Activated CD4-positive, alpha-beta memory T cell treated with anti-CD3 and anti-CD28 coated beads for 36 hours (primary cell): ENCODE data around the gene BBS10. TPM values are rescaled to one million over a fixed set of nuclear protein-coding genes. Genes with fewer than 3 reads are reported as not detected.
A peak's percentile ranks its signal among the peaks of the same experiment; 100 is the strongest.
"Not testable (repeated sequence)": the region's sequence is repeated elsewhere in the genome, so short reads cannot be mapped to it uniquely, and the experiment has no call there.

Experiments
- CTCF ChIA-PET: fragments of 350-600 bp; sonication (Branson Sonifier 250); formaldehyde crosslinking; loops from one replicate; lab custom pipeline; 2021; ENCODE audit warnings: antibody characterized with exemption, inconsistent platforms; lab: Charles Lee
- POLR2A ChIA-PET: fragments of 350-600 bp; sonication (Branson Sonifier 250); formaldehyde crosslinking; loops from one replicate; lab custom pipeline; 2021; ENCODE audit warnings: antibody characterized with exemption; lab: Charles Lee
- DNase-seq: peaks from one replicate; pipeline ENCODE4 v3.0.0-alpha.2; 2020
- H3K27ac Mint-ChIP-seq: one replicate; pipeline ENCODE4 v1.8.0; 2021; ENCODE audit warnings: mixed read lengths
- H3K27me3 Mint-ChIP-seq: one replicate; pipeline ENCODE4 v1.8.0; 2021; ENCODE audit warnings: mixed read lengths
- H3K36me3 Mint-ChIP-seq: one replicate; pipeline ENCODE4 v1.8.0; 2021; ENCODE audit warnings: mixed read lengths
- H3K4me1 Mint-ChIP-seq: one replicate; pipeline ENCODE4 v1.8.0; 2021; ENCODE audit warnings: low read depth, mixed read lengths
- H3K4me3 Mint-ChIP-seq: one replicate; pipeline ENCODE4 v1.8.0; 2021; ENCODE audit warnings: mild to moderate bottlenecking, mixed read lengths
- H3K9me3 Mint-ChIP-seq: one replicate; pipeline ENCODE4 v1.8.0; 2021; ENCODE audit warnings: mixed read lengths
- intact Hi-C: fragments of 100-400 bp; cut with micrococcal nuclease; formaldehyde crosslinking; loops from one replicate; pipeline ENCODE4 v1.15.1; 2023
- total RNA-seq, 2 experiments: library from RNA; stranded (reverse); gene quantifications; one replicate each; pipeline ENCODE4 v1.2.3, GENCODE V29; 2021

Gene BBS10
- total RNA-seq, result 1 to 10 TPM; 3.2 to 3.4 TPM

DNA sequence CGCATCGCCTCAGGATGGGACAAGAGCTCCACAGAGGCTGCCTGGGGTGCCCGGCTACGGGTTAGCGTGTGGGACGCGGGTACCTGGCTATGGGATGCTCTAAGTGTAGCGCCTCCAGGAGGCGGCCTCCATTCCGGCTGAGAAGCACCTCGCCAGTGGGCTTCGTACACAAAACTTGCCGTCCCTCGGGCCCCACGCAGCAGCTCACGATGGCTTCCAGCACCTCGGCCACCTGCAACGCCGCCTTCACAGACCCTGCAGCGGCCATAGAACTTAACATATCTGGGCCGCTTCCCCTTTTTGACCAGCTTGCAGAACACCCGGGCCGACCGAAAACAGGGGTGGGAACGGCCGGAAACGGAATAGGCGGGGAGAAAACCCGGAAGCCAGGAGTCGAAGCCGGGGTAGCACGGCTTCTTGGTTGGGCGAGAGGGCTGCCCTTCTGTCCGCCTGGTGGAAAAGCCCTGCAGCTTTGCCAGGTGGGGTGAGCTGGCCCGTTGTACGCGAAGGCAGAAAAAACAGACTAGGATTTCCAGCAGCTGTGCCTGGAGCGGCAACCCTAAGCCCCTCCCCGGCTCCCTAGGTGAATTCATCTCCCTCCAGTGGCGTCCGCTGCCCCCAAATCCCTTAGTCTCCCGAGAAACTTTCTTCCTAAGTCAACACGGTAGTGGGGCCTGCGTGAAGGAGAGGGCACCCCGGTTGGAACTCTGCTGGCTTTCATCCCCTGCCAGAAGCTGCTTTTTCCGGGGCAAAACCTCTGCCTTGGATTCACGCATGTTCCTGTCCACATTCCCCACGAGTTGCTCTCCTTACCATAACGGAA lies at the start of gene BBS10:
Gene BBS10 (minus strand): TSS at position 337 of the 823 bp plus-strand sequence. CDS start 57 bp downstream, at position 280.
- H3K4me1 Mint-ChIP-seq, result peaks cover 25% of the 10 kb centered on the region
- H3K9me3 Mint-ChIP-seq, result no peaks in the 10 kb centered on the region
- intact Hi-C loops, result loop anchor here (1.0 to 10.0 kb wide), 8 partner anchors 94 to 1811 kb away; partner anchors contain the start of genes ATXN7L3B, CAPS2, GLIPR1L1 and KRR1
- CTCF ChIA-PET, result interaction anchor here (0.8 to 2.5 kb wide), 18 partner anchors 9 to 863 kb away, joined by 3 to 11 read pairs (median 4); partner anchors contain the start of genes NAP1L1 and PHLDA1
- H3K27me3 Mint-ChIP-seq, result no peaks in the 10 kb centered on the region
- peak within 1 kb of the TSS; percentile 91 for H3K4me3 Mint-ChIP-seq
- DNase-seq, result peak; percentile 93
- peak within 1 kb of the TSS; percentile 90 for H3K27ac Mint-ChIP-seq
- H3K36me3 Mint-ChIP-seq, result peaks cover 2% of the 10 kb centered on the region
- POLR2A ChIA-PET, result interaction anchor here (0.5 to 2.3 kb wide), 7 partner anchors 18 to 345 kb away, joined by 3 to 9 read pairs (median 4); partner anchors contain the start of genes OSBPL8 and PHLDA1

GRCh38 chr12:76391461-76391860 lies 43.2 kb upstream of the BBS10 start:
- intact Hi-C loops, result no loop called here
- no peaks in the 10 kb centered on the region for H3K27me3 Mint-ChIP-seq
- H3K36me3 Mint-ChIP-seq, result peaks cover 25% of the 10 kb centered on the region
- ChIA-PET CTCF (no interaction called here), POLR2A (no interaction called here)
- H3K27ac Mint-ChIP-seq, result no peak overlapping the region
- DNase-seq, result no peak
- H3K4me3 Mint-ChIP-seq, result no peak overlapping the region
- peaks cover 2% of the 10 kb centered on the region for H3K4me1 Mint-ChIP-seq
- H3K9me3 Mint-ChIP-seq, result no peaks in the 10 kb centered on the region

DNA sequence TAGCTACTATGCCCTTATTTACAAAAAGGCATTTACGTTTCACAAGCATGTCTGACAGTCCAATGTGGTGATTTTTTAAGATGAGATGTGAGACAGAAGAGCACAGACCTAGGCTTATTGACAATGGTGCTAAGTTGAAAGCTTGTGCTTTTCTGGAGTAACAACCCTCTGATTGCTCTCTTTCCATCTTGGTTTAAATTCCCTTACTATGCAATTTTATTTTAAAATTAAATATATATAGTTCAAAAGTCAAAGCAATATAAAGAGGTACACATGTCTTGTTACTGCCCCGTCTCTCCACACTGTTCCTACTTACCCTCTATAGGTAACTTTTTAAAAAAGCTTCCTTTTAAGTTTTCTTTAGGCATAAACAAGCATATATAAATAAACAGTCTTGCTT lies 39.4 kb upstream of the BBS10 start:
- peaks cover 2% of the 10 kb centered on the region for H3K4me1 Mint-ChIP-seq
- H3K36me3 Mint-ChIP-seq, result peaks cover 35% of the 10 kb centered on the region
- H3K27me3 Mint-ChIP-seq, result no peaks in the 10 kb centered on the region
- ChIA-PET CTCF (interaction anchor here (0.5 kb wide), 1 partner anchor 199 kb away, joined by 3 read pairs; no protein-coding TSS in a partner anchor), POLR2A (no interaction called here)
- intact Hi-C loops, result no loop called here
- no peaks in the 10 kb centered on the region for H3K9me3 Mint-ChIP-seq
- H3K27ac Mint-ChIP-seq, result no peak overlapping the region
- H3K4me3 Mint-ChIP-seq, result no peak overlapping the region
- no peak for DNase-seq

DNA sequence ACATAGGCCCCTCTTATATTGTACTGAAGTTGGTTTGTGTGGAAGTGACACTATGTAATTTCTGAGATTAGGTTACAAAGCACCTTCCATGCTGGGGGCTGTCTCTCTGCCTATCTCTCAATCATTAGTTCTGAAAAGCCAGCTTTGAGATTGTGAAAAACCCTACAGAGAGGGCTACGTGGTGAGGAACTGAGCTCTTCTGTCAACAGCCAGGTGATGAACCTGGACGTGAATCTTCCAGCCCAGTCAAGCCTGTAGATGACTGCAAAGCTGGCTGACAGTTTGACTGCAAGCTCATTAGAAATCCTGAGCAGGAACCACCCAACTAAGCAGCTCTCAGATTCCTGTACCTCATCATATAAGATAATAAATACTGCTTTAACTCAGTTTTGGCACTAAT lies 36.3 kb upstream of the BBS10 start:
- Mint-ChIP-seq H3K36me3 (peaks cover 30% of the 10 kb centered on the region), H3K27ac (no peak overlapping the region), H3K9me3 (no peaks in the 10 kb centered on the region), H3K4me1 (no peaks in the 10 kb centered on the region), H3K4me3 (no peak overlapping the region), H3K27me3 (no peaks in the 10 kb centered on the region)
- intact Hi-C loops, result no loop called here
- no peak for DNase-seq
- CTCF ChIA-PET, result no interaction called here
- POLR2A ChIA-PET, result no interaction called here

- Mint-ChIP-seq H3K27ac (no peak overlapping the region), H3K9me3 (no peaks in the 10 kb centered on the region), H3K4me1 (no peaks in the 10 kb centered on the region), H3K27me3 (no peaks in the 10 kb centered on the region), H3K36me3 (peaks cover 28% of the 10 kb centered on the region), H3K4me3 (no peak overlapping the region)
- no peak for DNase-seq
- intact Hi-C loops, result no loop called here
- ChIA-PET POLR2A (no interaction called here), CTCF (no interaction called here)
These were observed 35.8 kb upstream of the BBS10 start for GRCh38 chr12:76383988-76384387.

GRCh38 chr12:76379261-76379660 lies 31.0 kb upstream of the BBS10 start:
- H3K9me3 Mint-ChIP-seq, result no peaks in the 10 kb centered on the region
- ChIA-PET POLR2A (no interaction called here), CTCF (no interaction called here)
- peaks cover 36% of the 10 kb centered on the region for H3K36me3 Mint-ChIP-seq
- no peaks in the 10 kb centered on the region for H3K27me3 Mint-ChIP-seq
- no peak overlapping the region for H3K27ac Mint-ChIP-seq
- no peak for DNase-seq
- peaks cover 5% of the 10 kb centered on the region for H3K4me1 Mint-ChIP-seq
- intact Hi-C loops, result no loop called here
- H3K4me3 Mint-ChIP-seq, result no peak overlapping the region

GRCh38 chr12:76376876-76377275 lies 28.7 kb upstream of the BBS10 start:
- H3K27ac Mint-ChIP-seq, intact Hi-C loops, H3K27me3 Mint-ChIP-seq, DNase-seq, H3K4me1 Mint-ChIP-seq, H3K4me3 Mint-ChIP-seq, H3K9me3 Mint-ChIP-seq, POLR2A ChIA-PET: not testable (repeated sequence)
- H3K36me3 Mint-ChIP-seq, result peaks cover 37% of the 10 kb centered on the region
- CTCF ChIA-PET, result interaction anchor here (1.8 kb wide), 1 partner anchor 79 kb away, joined by 5 read pairs; no protein-coding TSS in a partner anchor

GRCh38 chr12:76375939-76376338 lies 27.7 kb upstream of the BBS10 start:
- Mint-ChIP-seq H3K4me1 (peaks cover 7% of the 10 kb centered on the region), H3K27ac (no peak overlapping the region), H3K27me3 (no peaks in the 10 kb centered on the region), H3K9me3 (no peaks in the 10 kb centered on the region), H3K4me3 (no peak overlapping the region), H3K36me3 (peaks cover 38% of the 10 kb centered on the region)
- intact Hi-C loops, result no loop called here
- DNase-seq, result no peak
- ChIA-PET POLR2A (no interaction called here), CTCF (interaction anchor here (0.6 to 1.8 kb wide), 2 partner anchors 80 to 260 kb away, joined by 3 to 5 read pairs; no protein-coding TSS in a partner anchor)

DNA sequence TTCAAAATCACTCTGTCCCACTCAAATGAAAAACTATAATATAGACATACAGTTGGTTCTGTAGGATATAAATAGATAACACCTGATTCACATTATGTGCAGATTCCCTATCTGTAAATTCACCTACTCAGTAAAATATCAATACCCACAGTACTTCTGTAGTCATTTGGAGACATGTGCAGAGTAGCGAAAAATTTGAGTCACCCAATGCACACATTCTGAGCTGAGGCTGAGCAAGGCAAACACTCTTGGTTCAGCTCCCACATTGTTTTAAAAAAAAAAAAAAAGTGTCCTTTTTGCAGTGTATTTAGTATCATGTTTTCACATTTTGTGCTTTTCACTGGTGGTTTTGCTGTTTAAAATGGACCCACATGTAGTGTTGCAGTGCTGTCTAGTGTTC lies 27.3 kb upstream of the BBS10 start:
- Mint-ChIP-seq H3K27ac (no peak overlapping the region), H3K4me1 (peaks cover 7% of the 10 kb centered on the region), H3K4me3 (no peak overlapping the region), H3K36me3 (peaks cover 43% of the 10 kb centered on the region), H3K9me3 (no peaks in the 10 kb centered on the region), H3K27me3 (no peaks in the 10 kb centered on the region)
- POLR2A ChIA-PET, result no interaction called here
- no peak for DNase-seq
- intact Hi-C loops, result no loop called here
- CTCF ChIA-PET, result interaction anchor here (0.6 to 1.8 kb wide), 2 partner anchors 81 to 259 kb away, joined by 3 to 5 read pairs; no protein-coding TSS in a partner anchor

- Mint-ChIP-seq H3K27me3 (no peaks in the 10 kb centered on the region), H3K36me3 (peaks cover 51% of the 10 kb centered on the region), H3K4me1 (peaks cover 7% of the 10 kb centered on the region), H3K4me3 (no peak overlapping the region), H3K27ac (no peak overlapping the region), H3K9me3 (no peaks in the 10 kb centered on the region)
- CTCF ChIA-PET, result no interaction called here
- intact Hi-C loops, result no loop called here
- no peak for DNase-seq
- POLR2A ChIA-PET, result no interaction called here
These were observed 26.3 kb upstream of the BBS10 start for GRCh38 chr12:76374386-76375020.

- ChIA-PET CTCF (no interaction called here), POLR2A (no interaction called here)
- peaks cover 12% of the 10 kb centered on the region for H3K9me3 Mint-ChIP-seq
- no peak overlapping the region for H3K4me3 Mint-ChIP-seq
- H3K36me3 Mint-ChIP-seq, result peaks cover 71% of the 10 kb centered on the region
- intact Hi-C loops, result loop anchor here (5.0 kb wide), 1 partner anchor 89 kb away; no protein-coding TSS in a partner anchor
- H3K27ac Mint-ChIP-seq, result no peak overlapping the region
- no peaks in the 10 kb centered on the region for H3K27me3 Mint-ChIP-seq
- peaks cover 11% of the 10 kb centered on the region for H3K4me1 Mint-ChIP-seq
- no peak for DNase-seq
These were observed 20.0 kb upstream of the BBS10 start for GRCh38 chr12:76368230-76368629.

- Mint-ChIP-seq H3K27ac (no peak overlapping the region), H3K36me3 (peaks cover 67% of the 10 kb centered on the region)
These were observed 17.9 kb upstream of the BBS10 start for GRCh38 chr12:76366163-76366562.

More at GRCh38 chr12:76366163-76366562, 17.9 kb upstream of the BBS10 start:
- no peak for DNase-seq
- intact Hi-C loops, result loop anchor here (1.0 to 5.0 kb wide), 2 partner anchors 19 to 91 kb away; no protein-coding TSS in a partner anchor
- H3K4me1 Mint-ChIP-seq, result peaks cover 11% of the 10 kb centered on the region
- CTCF ChIA-PET, result no interaction called here
- POLR2A ChIA-PET, result interaction anchor here (1.2 kb wide), 1 partner anchor 18 kb away, joined by 5 read pairs; the partner anchor contains the start of gene BBS10
- peaks cover 12% of the 10 kb centered on the region for H3K9me3 Mint-ChIP-seq
- H3K27me3 Mint-ChIP-seq, result no peaks in the 10 kb centered on the region
- no peak overlapping the region for H3K4me3 Mint-ChIP-seq
